DMS53 treated with DMSO at 0.1 percent for 48 hours (cell line): ENCODE measurements around the gene TNIK.
"Not testable (repeated sequence)": the region's sequence is repeated elsewhere in the genome, so short reads cannot be mapped to it uniquely, and the experiment has no call there.

ENCODE experiments used
- DNase-seq: peaks from one replicate; lab custom pipeline; 2025; ENCODE audit not compliant: unreplicated experiment; lab: John Stamatoyannopoulos, UW

TNIK gene

GRCh38 chr3:171317171-171317570, 143.0 kb downstream of the TNIK start:
- DNase-seq: no peak

- no peak for DNase-seq
Measured at GRCh38 chr3:171315919-171316318, 144.3 kb downstream of the TNIK start.

GRCh38 chr3:171315101-171315500, 145.1 kb downstream of the TNIK start:
- DNase-seq: no peak

GRCh38 chr3:171314341-171314740, 145.9 kb downstream of the TNIK start:
- no peak for DNase-seq

GRCh38 chr3:171313702-171314101, 146.5 kb downstream of the TNIK start:
- no peak for DNase-seq

GRCh38 chr3:171312741-171313140, 147.5 kb downstream of the TNIK start:
- no peak for DNase-seq

- no peak for DNase-seq
Measured at GRCh38 chr3:171311784-171312183, 148.4 kb downstream of the TNIK start.

- no peak for DNase-seq
Measured at GRCh38 chr3:171309906-171310359, 150.3 kb downstream of the TNIK start.

GRCh38 chr3:171307988-171308387, 152.2 kb downstream of the TNIK start:
- no peak for DNase-seq

- DNase-seq: no peak
Measured at GRCh38 chr3:171307046-171307585, 153.1 kb downstream of the TNIK start.

- no peak for DNase-seq
Measured at GRCh38 chr3:171306631-171307030, 153.6 kb downstream of the TNIK start.

- not testable (repeated sequence) for DNase-seq
Measured at GRCh38 chr3:171305823-171306222, 154.4 kb downstream of the TNIK start.

- not testable (repeated sequence) for DNase-seq
Measured at GRCh38 chr3:171304498-171304897, 155.7 kb downstream of the TNIK start.

- not testable (repeated sequence) for DNase-seq
Measured at GRCh38 chr3:171304017-171304416, 156.2 kb downstream of the TNIK start.

- DNase-seq: no peak
Measured at GRCh38 chr3:171301998-171302397, 158.2 kb downstream of the TNIK start.

GRCh38 chr3:171301002-171301401, 159.2 kb downstream of the TNIK start:
- DNase-seq: no peak

GRCh38 chr3:171297951-171298350, 162.3 kb downstream of the TNIK start:
- no peak for DNase-seq

- no peak for DNase-seq
Measured at GRCh38 chr3:171297207-171297606, 163.0 kb downstream of the TNIK start.

GRCh38 chr3:171295484-171296373, 164.5 kb downstream of the TNIK start:
- DNase-seq: no peak

GRCh38 chr3:171293142-171293782, 166.9 kb downstream of the TNIK start:
- DNase-seq: no peak

- DNase-seq: no peak
Measured at GRCh38 chr3:171290680-171291079, 169.5 kb downstream of the TNIK start.

GRCh38 chr3:171289291-171289690, 170.9 kb downstream of the TNIK start:
- no peak for DNase-seq
